ENCODE data around the gene HNRNPA3. TPM values are rescaled to one million over a fixed set of nuclear protein-coding genes. Genes with fewer than 3 reads are reported as not detected.

Gene HNRNPA3
- total and polyA plus RNA-seq, 2 experiments from 2014 or later, result 15.0 to 51.0 TPM

DNA sequence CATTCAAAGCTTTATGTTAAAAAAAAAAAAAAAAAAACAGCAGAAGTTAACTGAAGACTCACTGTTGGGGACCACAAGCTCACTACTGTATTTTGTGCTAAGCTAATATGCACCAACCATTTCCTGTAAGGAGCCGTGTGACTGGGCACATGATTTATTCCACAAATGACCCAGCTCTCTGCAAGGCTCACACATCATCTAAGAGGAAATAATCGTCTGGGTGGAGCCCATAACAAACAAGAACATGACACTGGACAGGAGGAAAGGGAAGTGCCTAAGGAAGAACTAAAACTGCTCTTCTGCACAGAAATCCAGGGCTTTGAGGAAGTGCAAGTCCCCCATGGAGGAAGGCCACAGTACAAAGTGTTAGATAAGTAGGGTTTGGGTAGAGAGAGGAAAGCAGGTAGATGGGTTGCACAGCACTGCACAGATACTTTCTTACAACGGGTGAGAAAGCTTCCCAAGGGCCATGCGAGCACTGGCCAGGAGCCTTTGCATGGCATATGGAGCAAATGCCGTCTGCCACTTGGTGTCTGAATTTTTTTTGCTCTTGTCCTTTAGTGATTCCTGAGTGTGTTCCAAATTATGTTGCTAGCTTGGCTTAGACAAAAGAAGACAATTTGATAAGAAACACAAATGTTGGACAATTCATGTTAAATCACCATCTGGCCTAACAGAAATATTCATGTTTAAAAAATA lies 27.5 kb downstream of the HNRNPA3 start:
- peaks cover 84% of the 10 kb centered on the region for H3F3A ChIP-seq (ENCODE audit: insufficient read depth)
- H3K4me2 ChIP-seq (ENCODE audit: unreplicated experiment), result peak overlapping the region; percentile 82
- H3K9ac ChIP-seq, result peak overlapping the region; percentile 82
- 4 to 6% methylated on average over 5 of the region's 5 CpGs for WGBS, 2 experiments (ENCODE audit: low coverage in 1 of 2, low lambda C conversion rate in 2 of 2, missing lambda C conversion rate in 2 of 2)
- H3K27me3 ChIP-seq (replicated peaks; ENCODE audit: insufficient read depth), result no peaks in the 10 kb centered on the region
- DNase-seq, result peak; percentile 77
- TF ChIP-seq EZH2 (IDR thresholded peaks at IDR 0.05; ENCODE audit: insufficient read depth, poor library complexity, severe bottlenecking) (no peak), EZH2phosphoT487 (IDR thresholded peaks at IDR 0.05; ENCODE audit: insufficient read depth, low read depth) (no peak)
- peaks cover 4% of the 10 kb centered on the region; the same call in 1 of the 2 replicates for H3K36me3 ChIP-seq (ENCODE audit: low read depth)
- H3K27ac ChIP-seq, result peak overlapping the region; percentile 98
- H3K4me1 ChIP-seq (ENCODE audit: insufficient read depth), result peaks cover 69% of the 10 kb centered on the region
- peak overlapping the region; percentile 61 for H3K4me3 ChIP-seq
- H3K9me3 ChIP-seq (ENCODE audit: low read depth), result no peaks in the 10 kb centered on the region
- peaks cover 98% of the 10 kb centered on the region for H3K79me2 ChIP-seq (ENCODE audit: insufficient read depth)
- in situ Hi-C loops (cut with MboI), result no loop called here
- H4K20me1 ChIP-seq (ENCODE audit: insufficient read depth), result peaks cover 16% of the 10 kb centered on the region; the same call in 1 of the 2 replicates
- no peak overlapping the region for H2AFZ ChIP-seq
- H3K9me2 ChIP-seq (ENCODE audit: insufficient read depth), result no peaks in the 10 kb centered on the region

DNA sequence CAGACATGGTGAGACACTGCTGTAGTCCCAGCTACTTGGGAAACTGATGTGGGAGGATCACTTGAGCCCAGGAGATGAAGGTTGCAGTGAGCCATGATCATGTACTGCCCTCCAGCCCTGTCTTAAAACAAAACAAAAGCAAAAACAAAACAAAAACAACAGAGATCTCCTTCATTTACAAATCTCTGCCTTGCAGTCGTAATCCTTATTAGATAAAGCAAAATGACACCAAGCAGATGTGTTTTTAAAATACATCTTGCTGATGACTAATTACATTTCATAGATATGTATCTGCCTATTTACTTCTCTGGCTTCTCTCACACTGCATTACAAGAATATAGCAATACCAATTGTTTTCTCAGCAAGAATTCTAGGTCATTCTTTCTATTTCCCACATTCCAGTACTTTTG lies 29.1 kb downstream of the HNRNPA3 start:
- H3K9ac ChIP-seq, result peak overlapping the region; percentile 82
- H3K9me2 ChIP-seq (ENCODE audit: insufficient read depth), result no peaks in the 10 kb centered on the region
- H3K27me3 ChIP-seq (replicated peaks; ENCODE audit: insufficient read depth), result no peaks in the 10 kb centered on the region
- H4K20me1 ChIP-seq (ENCODE audit: insufficient read depth), result peaks cover 9% of the 10 kb centered on the region; the same call in 1 of the 2 replicates
- no peak overlapping the region for H2AFZ ChIP-seq
- no peaks in the 10 kb centered on the region for H3K9me3 ChIP-seq (ENCODE audit: low read depth)
- H3K27ac ChIP-seq, result peak overlapping the region; percentile 98
- peak; percentile 66 for DNase-seq
- H3K4me3 ChIP-seq, result peak overlapping the region; percentile 61
- peaks cover 98% of the 10 kb centered on the region for H3K79me2 ChIP-seq (ENCODE audit: insufficient read depth)
- H3K36me3 ChIP-seq (ENCODE audit: low read depth), result 0 out of 2 replicates have a peak, but pooled peaks cover 4% of the 10 kb centered on the region
- TF ChIP-seq EZH2phosphoT487 (IDR thresholded peaks at IDR 0.05; ENCODE audit: insufficient read depth, low read depth) (no peak), EZH2 (IDR thresholded peaks at IDR 0.05; ENCODE audit: insufficient read depth, poor library complexity, severe bottlenecking) (no peak)
- in situ Hi-C loops (cut with MboI), result no loop called here
- WGBS, 2 experiments (ENCODE audit: low coverage in 1 of 2, low lambda C conversion rate in 2 of 2, missing lambda C conversion rate in 2 of 2), result 23 to 29% methylated on average over 1 of the region's 1 CpG
- peaks cover 89% of the 10 kb centered on the region for H3F3A ChIP-seq (ENCODE audit: insufficient read depth)
- H3K4me1 ChIP-seq (ENCODE audit: insufficient read depth), result peaks cover 82% of the 10 kb centered on the region
- peak overlapping the region; percentile 82 for H3K4me2 ChIP-seq (ENCODE audit: unreplicated experiment)

DNA sequence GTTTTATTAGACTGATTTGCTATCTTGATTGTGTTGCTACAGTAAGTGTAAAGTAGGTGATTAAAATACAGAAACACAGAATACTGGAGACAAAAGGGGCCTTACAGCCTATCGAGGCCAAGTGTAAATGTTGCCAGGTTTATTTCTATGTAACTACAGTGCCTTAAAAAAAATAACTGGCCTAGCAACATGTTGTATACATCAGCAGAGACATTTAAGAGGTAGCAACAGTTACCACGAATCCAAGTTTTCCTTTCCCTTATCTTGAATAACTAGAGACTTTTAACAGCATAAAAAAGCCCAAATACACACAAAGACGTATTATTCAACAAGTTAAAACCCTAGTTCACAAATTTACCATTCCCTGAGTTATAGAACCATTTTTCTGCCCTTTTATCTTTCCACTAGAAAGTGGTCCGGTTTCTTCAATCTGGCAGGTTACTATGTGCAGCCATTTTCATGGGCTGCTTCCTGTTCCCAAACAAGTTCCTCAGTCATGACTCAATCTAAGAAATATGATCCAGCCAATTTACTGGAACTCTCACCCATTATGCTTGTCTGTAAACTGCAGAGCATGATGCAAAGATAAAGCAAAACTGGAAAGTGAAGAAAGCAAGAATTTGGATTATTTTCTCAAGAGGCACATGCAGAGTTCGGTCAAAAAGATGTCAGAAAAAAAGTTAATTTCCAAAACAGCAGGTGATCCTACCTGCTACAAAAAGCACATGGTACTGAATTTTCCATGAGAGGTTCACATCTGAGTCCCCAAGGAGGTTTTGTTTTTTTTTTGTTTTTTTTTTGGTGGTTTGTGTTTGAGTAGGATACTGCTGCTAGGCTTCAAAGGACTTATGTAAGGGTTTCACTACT lies 29.8 kb downstream of the HNRNPA3 start:
- 0 out of 2 replicates have a peak, but pooled peaks cover 4% of the 10 kb centered on the region for H3K36me3 ChIP-seq (ENCODE audit: low read depth)
- 5 to 8% methylated on average over 5 of the region's 5 CpGs for WGBS, 2 experiments (ENCODE audit: low coverage in 1 of 2, low lambda C conversion rate in 2 of 2, missing lambda C conversion rate in 2 of 2)
- peaks cover 82% of the 10 kb centered on the region for H3K4me1 ChIP-seq (ENCODE audit: insufficient read depth)
- H3K9me2 ChIP-seq (ENCODE audit: insufficient read depth), result no peaks in the 10 kb centered on the region
- H3K79me2 ChIP-seq (ENCODE audit: insufficient read depth), result peaks cover 98% of the 10 kb centered on the region
- H3K9ac ChIP-seq, result peak overlapping the region; percentile 82
- peaks cover 9% of the 10 kb centered on the region; the same call in 1 of the 2 replicates for H4K20me1 ChIP-seq (ENCODE audit: insufficient read depth)
- H3F3A ChIP-seq (ENCODE audit: insufficient read depth), result peaks cover 87% of the 10 kb centered on the region
- no peak overlapping the region for H2AFZ ChIP-seq
- H3K4me3 ChIP-seq, result peak overlapping the region; percentile 61
- peak; percentile 92 for DNase-seq
- H3K9me3 ChIP-seq (ENCODE audit: low read depth), result no peaks in the 10 kb centered on the region
- TF ChIP-seq EZH2phosphoT487 (IDR thresholded peaks at IDR 0.05; ENCODE audit: insufficient read depth, low read depth) (no peak), EZH2 (IDR thresholded peaks at IDR 0.05; ENCODE audit: insufficient read depth, poor library complexity, severe bottlenecking) (no peak)
- peak overlapping the region; percentile 98 for H3K27ac ChIP-seq
- in situ Hi-C loops (cut with MboI), result no loop called here
- peak overlapping the region; percentile 82 for H3K4me2 ChIP-seq (ENCODE audit: unreplicated experiment)
- H3K27me3 ChIP-seq (replicated peaks; ENCODE audit: insufficient read depth), result no peaks in the 10 kb centered on the region

DNA sequence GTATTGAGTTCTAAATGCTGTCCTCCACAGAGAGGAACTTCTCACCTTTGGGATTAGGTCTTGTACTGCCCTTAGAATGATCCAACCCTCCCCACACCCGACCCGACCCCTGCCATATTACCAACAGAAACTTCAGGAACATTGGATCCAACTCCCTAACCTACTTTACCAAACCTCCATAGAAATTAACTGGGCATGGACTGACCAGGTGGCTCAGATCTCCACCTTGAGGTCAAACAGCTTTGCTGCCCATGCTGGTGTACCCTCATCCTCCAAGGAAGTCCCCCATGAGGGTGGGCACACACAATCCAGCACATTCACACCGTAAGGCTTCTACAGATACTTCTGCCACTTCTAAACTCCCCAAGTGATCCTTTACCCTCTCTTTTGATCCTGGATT lies 30.5 kb downstream of the HNRNPA3 start:
- Histone ChIP-seq H3F3A (ENCODE audit: insufficient read depth) (peaks cover 82% of the 10 kb centered on the region), H3K79me2 (ENCODE audit: insufficient read depth) (peaks cover 98% of the 10 kb centered on the region), H3K4me3 (peak overlapping the region; percentile 61), H3K27me3 (replicated peaks; ENCODE audit: insufficient read depth) (no peaks in the 10 kb centered on the region), H3K36me3 (ENCODE audit: low read depth) (0 out of 2 replicates have a peak, but pooled peaks cover 4% of the 10 kb centered on the region), H3K27ac (peak overlapping the region; percentile 98), H3K4me2 (ENCODE audit: unreplicated experiment) (peak overlapping the region; percentile 82), H3K9me3 (ENCODE audit: low read depth) (no peaks in the 10 kb centered on the region), H3K4me1 (ENCODE audit: insufficient read depth) (peaks cover 76% of the 10 kb centered on the region), H2AFZ (no peak overlapping the region), H4K20me1 (ENCODE audit: insufficient read depth) (peaks cover 5% of the 10 kb centered on the region; the same call in 1 of the 2 replicates), H3K9ac (peak overlapping the region; percentile 82), H3K9me2 (ENCODE audit: insufficient read depth) (no peaks in the 10 kb centered on the region)
- in situ Hi-C loops (cut with MboI), result no loop called here
- 93 to 94% methylated on average over 3 of the region's 3 CpGs for WGBS, 2 experiments (ENCODE audit: low coverage in 1 of 2, low lambda C conversion rate in 2 of 2, missing lambda C conversion rate in 2 of 2)
- no peak for DNase-seq
- no peak for TF ChIP-seq EZH2 (IDR thresholded peaks at IDR 0.05; ENCODE audit: insufficient read depth, poor library complexity, severe bottlenecking)
- no peak for TF ChIP-seq EZH2phosphoT487 (IDR thresholded peaks at IDR 0.05; ENCODE audit: insufficient read depth, low read depth)

Data from GM23248 (cell line).